ENCODE data around the gene COL6A3.

The COL6A3 gene

DNA sequence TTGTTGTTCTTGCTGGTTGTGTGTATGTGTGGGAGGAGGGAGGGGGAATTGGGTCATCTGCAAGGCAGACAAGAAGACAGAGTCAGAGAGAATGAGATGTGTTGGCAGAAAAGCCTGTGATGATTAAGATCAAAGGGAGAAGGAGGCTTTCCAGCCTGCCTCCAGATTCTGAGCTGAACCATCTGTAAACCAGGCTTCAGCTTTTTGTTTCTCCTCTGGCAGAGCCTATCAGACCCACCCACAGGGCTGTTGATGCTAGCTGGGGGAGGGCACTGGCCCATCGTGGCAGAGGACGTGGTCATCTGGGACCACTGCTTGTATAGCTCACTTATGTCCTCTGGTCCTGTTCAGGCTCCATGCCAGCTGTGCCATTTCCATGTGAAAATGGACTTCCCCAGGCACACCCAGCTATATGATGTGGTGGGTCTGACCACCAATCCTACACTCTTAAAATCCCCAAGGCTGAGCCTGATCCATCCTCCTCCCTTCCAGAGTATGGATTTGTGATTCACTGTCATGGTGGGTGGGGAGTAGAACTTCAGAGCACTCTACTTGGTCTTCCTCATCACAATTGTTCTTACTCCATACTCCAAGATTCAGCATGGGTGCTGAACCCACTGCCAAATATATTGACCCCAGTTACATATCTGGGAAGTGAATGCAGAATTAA is 27.8 kb upstream of the COL6A3 start:
- DNase-seq: peak; percentile 76

DNA sequence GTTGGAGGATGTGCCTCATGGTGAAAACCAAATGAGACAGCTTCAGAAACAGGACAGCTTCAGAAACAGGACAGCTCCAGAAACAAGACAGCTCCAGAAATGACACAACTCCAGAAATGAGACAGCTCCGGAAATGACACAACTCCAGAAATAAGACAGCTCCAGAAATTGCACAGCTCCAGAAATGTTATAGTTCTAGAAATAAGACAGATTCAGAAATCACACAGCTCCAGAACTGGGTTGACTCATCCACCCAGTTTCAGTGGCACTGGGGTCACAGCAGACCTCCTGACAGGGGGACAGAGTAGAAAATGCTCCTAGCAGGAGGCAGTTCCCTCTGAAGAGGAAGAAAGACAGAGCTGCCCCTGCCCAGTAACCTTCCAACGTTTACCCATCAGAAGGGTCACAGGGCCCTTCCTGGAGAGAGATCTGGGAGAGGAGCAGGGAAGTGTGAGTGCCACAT is 26.9 kb upstream of the COL6A3 start:
- DNase-seq: peak; percentile 28

DNA sequence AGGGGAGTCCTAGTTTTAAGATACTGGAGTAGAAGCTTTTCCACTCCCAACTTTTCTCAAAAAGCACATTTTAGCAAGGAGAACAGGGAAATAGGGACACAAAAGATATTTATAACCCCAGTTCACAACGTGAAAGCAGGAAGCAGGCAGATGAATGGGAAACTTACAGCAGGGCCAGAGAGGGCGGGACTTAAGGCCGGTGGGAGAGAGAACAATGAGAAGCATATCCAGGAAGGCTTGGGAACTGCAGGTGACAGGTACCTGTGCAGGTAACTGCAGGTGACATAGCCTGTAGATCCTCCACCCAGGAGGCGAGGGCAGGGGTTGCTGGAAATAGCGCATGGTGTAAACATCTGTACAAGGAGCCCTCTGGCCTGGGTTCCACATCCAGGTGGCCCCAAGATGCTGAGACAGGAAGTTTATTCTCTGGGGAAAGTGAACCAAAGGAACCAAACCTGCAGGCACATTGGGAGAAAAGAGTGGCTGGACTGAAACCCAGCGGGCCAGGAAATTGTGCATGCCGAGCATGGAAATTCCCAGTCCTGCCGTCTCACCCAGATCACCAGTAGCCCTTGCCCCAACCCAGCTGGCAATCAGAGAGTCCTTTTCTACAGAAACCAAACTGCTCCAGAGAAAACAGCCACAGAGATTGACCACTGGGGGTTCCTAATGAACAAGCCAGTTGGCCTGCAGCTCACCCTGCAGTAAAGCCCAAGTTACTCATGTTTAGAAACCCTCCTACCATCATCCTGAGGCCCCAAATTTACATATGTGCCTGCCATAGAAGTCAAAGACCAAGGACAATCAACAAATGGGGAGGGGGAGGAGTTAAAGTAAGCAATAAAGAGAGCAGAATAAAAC is 24.3 kb upstream of the COL6A3 start:
- no peak for DNase-seq

DNA sequence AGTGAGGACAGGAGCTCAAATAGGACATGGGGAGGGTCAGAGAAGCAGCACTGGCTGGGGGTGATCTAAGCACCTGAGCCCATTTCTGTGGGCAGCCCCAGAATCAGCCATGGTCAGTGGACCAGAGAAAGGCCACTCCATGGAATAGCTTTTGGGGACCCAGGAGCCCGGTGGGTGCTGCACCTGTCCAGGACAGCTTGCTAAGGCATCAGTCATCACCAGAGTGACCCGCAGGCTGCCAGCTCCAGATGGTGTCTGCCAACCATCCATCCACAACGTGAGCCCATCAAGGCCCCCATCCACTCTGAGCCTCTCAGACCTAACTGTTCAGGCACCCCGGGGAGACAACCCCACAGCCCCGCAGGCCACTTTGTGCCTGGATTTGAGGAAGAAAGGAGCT is 23.6 kb upstream of the COL6A3 start:
- no peak for DNase-seq

DNA sequence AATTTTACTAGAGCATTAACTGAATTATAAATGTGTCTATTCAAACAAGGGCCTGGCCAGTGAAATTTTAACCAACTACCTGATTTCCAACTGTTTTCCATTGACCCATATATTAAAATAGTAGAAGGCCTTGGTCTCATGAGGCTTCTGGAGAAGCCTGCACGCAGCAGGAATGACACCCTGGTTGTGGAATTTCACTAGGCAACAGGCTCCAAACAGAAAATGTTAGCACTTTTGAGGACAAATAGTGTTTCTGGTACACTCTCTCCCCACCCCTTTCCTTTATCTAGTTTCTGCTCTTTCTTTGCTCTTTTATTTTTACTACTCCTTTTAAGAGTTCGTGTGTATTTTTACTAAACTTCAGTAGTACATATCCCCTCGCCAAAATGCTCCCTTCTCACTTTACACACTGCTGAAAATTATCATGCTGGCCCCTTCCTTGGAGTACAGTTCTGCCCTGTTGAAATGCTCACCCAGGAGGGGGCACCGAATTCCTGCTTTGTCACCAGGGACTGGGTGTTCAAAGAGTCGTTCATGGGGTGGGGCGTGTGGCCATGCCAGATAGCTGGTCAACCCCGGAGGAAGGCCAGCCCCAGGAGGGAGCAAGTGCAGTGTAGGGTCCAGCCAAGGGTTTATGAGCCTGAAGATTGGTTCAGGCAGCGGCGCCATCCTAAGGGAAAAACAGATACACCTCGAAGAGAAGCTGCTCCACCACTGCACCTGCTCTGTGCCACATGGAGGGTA is 22.1 kb upstream of the COL6A3 start:
- DNase-seq: peak; percentile 79

DNA sequence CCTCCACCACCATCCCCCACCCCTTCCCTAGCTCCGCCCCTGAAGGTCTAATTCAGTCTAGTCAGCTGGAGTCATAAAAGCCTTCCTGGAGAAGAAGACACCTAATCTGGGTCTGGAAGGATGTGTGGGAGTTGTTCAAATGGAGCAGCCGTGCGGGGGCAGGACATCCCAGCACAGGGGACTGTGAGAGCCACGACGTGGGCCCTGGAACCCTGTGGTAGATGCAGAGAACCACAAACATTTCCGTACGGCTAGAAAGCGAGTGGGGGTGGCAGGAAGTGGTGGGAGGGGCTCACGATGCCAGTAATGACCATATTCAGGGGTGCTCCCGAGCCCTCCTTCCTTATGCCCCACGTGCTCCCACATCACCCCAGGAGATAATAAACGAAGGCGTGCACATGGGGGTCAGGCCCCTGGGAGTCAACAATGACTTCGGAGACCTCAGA is 20.9 kb upstream of the COL6A3 start:
- peak; percentile 79 for DNase-seq

DNA sequence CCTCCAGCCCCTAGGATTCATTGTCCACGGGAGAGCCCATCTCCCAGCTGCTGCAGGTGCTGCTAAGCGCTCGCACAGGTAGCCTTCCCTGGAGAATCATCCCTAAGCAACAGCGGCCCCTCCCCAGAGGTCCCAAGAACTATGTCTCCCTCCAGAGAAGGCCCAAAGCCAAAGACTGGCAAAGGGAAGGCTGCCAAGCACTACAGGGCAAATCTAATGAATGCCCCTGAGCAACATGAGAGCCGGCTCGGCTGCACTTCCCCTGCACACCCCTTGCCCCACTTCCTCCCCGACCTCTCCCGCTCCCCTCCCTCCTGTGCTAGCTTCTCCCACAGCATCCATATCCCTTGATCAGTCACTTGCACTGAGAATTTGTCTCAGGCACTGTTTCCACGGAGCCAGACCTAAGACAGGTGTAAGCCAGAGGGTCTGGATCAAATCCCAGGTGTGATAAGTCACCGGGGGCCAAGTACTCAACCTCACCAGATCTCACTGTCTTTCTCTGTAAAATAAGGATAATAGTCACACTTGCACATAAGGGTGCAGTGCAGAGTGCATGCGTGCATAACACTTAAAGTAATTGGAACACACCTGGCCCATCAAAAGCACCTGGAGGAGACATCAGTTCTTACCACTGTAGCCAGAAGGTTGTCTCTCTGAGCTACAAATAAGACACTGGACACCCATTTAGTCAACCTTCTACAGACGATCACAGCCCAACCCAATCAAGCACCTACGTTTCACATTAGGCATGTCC is 20.1 kb upstream of the COL6A3 start:
- DNase-seq: no peak

DNA sequence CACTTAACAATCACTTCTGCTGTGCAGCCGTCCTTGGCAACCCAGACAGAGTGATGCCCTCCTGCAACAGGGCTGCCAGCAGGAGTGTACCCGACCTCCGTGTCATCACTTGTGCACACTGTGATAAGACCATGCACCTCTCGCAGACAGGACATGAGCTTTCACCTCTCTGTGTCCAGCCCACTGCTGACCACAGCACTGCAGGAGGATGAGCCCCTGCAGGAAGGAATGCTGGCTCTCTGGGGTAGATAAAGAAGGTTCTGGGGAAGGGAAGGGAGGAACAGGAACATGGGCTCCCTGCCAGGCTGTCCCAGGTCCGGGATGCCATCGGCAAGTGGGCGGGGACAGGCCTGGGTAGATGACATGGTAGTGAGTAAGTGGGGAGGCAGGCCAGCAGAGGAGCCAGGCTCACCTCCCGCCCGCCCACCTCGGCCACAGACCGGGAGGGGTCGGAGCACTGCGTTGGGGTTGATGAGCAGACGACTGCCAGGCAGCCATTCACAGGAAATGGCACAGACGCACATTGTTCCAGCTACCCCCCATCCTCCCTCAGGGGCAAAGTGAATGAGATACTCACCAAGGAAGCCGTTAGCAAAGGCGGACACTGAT is 18.6 kb upstream of the COL6A3 start:
- peak; percentile 91 for DNase-seq

DNA sequence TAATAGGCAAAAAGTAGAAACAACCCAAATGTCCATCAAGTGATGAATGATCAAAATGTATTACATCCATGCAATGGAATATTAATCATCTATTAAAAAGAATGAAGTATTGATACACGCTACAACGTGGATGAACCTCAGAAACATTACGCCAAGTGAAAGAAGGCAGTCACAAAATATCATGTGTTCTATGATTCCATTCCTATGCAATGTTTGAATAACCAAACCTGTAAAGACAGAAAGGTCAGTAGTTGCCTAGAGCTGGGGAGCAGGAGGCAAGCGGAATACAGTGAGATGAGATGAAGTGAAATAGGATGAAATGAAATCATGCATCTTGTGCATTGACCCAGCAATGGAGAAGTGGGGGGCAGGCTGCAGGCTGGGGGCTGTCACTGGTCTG is 17.9 kb upstream of the COL6A3 start:
- no peak for DNase-seq

DNA sequence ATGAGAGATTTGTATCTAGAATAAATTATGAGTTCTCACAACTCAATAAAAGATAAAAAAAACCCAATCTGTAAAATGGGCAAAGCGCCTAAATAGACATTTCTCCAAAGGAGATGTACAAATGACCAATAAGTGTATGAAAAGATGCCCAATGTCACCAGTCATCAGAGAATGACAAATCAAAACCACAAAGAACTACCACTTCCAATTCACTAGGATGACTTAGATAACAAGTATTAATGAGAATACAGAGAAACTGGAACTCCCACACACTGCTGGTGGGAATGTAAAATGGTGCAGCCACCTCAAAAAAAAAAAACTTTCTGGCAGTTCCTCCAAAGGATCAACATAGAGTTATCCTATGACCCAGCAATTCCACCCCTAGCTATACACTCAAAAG is 17.4 kb upstream of the COL6A3 start:
- peak; percentile 79 for DNase-seq

DNA sequence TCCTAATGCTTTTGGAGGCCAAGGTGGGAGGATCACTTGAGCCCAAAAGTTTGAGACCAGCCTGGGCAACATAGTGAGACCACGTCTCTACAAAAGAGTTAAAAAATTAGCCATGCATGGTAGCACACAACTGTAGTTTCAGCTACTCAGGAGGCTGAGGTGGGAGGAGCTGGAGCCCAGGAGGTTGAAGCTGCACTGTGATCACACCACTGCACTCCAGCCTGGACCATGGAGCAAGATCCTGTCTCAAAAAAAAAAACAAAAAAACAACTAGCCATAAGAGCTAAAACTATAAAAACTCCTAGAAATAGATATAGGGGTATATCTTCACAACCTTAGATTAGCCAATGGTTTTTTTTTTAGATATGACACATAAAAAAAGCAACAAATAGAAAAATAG is 16.9 kb upstream of the COL6A3 start:
- DNase-seq: no peak

DNA sequence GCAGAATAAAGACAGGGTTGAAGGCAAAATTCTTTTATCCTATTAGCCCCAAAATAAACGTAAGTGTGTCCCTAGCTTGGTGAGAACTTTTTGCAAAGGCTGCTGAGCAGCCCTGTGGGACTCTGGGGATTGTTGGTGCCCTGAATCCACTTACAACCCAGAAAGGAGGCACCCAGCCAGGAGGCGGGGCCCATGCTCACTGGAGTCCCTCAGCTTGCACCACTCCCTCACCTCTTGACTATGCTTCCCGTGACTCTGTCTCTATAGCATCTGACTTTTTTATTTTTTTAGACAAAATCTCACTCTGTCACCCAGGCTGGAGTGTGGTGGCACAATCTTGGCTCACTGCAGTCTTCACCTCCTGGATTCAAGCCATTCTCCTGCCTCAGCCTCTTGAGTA is 15.8 kb upstream of the COL6A3 start:
- DNase-seq: no peak

DNA sequence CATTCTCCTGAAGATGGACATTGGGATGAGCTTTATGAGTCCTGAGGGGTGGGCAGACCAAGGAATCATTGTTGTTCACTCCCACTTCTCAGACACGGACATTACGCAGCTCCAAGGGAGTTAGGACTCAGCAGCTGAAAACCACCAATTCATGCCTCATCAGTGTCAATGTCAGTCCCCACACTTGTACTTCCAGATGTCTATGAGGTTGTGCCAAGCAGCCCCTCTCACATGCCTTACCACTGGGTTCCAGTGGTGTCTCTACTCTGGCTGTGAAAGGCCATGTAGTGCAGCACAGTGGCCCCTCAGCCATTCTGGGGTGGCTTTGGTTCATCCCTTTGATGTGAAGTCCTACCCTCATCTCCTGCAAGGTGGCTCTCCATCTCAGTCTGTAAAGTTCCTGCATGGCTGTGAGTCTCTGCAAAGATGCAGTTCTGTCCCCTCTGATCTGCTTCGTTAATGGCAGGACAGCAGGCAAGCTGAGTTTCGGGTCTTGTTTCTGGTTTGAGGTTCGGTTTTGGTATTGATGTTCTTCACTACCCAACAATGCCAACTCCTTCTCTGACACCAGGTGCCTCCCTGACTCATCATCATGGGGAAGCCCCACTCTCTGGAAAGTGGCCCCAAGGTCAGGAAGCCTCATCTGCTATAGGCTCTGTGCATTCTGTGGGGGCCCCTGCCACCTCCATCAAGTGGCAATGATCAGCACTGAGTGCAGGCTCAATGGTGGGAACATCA is 14.0 kb upstream of the COL6A3 start:
- DNase-seq: no peak

DNA sequence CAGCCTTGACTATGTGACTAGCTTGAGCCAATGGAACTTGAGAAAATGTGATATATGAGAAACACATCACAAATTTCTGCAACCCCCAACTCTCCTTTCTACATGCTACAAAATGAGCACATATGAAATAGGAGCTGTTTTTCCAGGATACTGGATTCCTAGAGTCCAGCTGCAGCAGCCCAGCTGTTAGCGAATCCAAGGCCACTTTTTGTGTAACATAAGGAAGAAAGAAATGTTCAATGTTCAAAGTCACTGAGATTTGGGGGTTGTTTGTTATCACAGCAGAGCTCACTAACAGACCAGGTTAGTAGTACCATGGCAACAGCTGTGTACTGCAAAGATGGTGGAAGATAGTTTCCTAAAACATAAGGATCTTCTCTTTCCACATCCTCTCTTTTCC is 12.6 kb upstream of the COL6A3 start:
- no peak for DNase-seq

DNA sequence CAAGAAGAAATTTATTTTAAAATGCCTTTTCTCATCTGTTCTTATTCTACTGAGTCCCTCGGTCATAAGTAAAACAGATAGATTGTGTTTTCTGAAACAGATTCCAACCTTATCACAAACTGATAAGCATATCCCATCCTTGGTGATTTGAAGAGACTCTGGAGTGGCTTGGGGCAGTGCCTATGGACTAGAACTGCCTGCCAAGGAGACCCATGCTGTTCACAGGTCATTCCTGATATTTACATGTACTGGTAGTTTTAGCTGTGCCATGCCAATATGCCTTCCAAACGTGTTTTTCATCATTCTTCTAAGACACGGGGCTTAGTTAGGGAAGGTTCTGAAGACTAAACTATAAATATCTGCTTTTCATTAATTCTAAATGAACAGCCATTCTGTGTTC is 11.4 kb upstream of the COL6A3 start:
- DNase-seq: no peak

DNA sequence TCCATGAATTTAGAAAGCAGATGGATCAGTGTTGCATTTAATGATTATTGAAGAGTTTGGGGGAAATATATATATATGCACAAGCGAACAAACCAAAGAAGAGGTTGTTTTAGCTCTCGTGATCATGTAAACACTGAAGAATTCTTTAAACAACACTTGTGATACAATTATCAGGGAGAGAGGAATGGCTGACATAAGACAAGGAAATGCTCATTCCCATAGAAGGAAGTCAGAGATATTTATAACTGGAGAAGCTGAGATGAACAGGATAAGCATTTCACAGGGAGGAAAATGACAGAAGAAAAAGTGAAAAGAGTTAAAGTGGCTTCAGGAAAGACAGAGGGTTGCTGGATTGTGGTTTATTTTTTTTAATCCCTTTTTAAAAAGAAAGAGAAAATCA is 10.6 kb upstream of the COL6A3 start:
- DNase-seq: no peak

DNA sequence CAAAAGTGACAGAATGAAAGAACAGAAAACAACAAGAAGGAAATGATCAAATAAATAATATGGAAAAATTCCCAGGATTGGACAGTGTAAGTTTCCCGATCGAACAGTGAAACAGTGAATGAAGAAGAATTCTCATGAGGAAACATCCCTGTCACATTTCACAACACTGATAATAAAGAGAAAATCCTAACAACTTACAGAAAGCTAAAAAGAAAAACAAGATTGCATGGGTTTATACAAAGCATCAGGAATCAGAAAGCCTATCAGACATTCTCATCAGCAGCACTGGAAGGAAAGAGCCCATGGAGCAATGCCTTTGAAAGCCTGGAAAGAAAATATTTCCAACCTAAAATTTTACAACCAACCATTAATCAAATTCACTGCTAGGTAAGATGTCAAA is 9.9 kb upstream of the COL6A3 start:
- DNase-seq: no peak

DNA sequence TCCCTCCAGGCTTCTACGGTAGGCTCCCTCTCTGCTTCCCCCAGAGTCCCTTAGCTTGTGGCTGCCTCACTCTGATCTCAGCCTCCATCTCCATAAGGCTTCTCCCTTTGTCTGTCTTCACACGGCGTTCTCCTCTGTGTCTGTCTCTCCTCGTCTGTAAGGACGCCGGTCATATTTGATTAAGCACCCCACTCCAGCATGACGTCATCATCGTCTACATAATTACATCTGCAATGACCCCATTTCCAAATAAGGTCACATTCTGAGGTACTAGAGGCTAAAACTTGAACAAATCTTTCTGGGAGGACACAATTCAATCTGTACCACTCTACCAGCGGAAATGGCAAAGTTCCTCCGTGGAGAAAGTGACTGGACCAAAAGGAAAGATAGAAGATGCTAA is 8.3 kb upstream of the COL6A3 start:
- DNase-seq: no peak

DNA sequence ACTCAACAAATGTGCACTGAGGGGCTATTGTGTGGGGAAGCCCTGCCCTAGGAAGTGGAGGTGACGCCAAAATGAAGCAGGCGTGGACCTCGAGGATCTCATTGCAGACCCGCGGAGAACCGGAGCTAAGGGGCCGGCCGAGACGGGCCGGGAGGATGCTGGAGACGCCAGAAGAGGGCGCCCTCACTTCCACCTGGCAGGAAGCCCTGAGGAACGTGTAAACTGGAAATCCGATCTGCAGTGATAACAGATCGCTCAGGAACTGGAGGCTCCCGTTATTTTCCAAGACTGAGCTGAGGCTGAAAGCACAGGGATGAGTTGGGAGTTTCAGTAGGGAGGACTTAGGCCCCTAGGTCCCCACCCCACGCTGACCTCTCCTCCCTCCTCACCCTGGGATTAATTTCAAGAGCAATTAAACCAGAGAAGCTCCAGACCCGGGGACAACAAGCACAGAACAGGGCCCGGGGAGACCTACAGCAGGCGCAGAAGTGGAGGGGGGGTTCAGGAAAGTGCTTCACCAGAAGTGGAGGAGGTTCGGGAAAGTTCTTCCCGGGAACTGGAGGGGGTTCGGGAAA is 7.7 kb upstream of the COL6A3 start:
- DNase-seq: peak; percentile 86

DNA sequence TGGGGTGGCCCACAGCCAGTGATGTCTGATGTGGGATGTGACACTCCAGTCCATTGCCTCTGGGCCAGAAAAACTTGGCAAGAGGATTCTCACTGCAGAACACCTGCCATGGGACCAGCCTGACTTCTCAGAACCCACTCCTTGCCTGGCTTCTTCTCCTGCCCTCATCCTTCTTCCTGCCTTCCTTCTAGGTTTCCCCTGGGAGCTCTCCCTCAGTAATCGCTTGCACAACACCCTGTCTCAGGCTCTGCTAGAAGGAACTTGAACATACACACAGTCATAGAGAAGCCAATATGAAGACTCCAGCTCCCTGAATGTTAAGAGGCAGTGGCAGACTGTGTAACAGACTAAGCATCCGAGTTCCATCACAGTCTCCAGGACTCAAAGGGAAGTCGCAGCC is 4.3 kb upstream of the COL6A3 start:
- DNase-seq: no peak

All from fibroblast of upper back skin (primary cell).